BE2C (cell line): ENCODE data around the gene RC3H2. TPM values are rescaled to one million over a fixed set of nuclear protein-coding genes. Genes with fewer than 3 reads are reported as not detected.

Experiments used
- DNase-seq: peaks from one replicate; pipeline ENCODE4 v3.0.0-alpha.2; 2020
- H3K27me3 ChIP-seq: fragments of 250-450 bp; sonication (Bioruptor Pico); 2 replicates; pipeline ENCODE4 v1.5.1; 2020; ENCODE audit warnings: mild to moderate bottlenecking
- H3K36me3 ChIP-seq: fragments of 250-450 bp; sonication (Bioruptor Pico); 2 replicates; pipeline ENCODE4 v1.5.1; 2020; ENCODE audit warnings: mild to moderate bottlenecking
- H3K4me1 ChIP-seq: fragments of 250-450 bp; sonication (Bioruptor Pico); 2 replicates; pipeline ENCODE4 v1.5.1; 2020
- H3K4me3 ChIP-seq: 2 replicates; pipeline ENCODE4 v1.5.1; 2011; ENCODE audit warnings: low read depth, low read length
- H3K9me3 ChIP-seq: fragments of 250-450 bp; sonication (Bioruptor Pico); 2 replicates; pipeline ENCODE4 v1.5.1; 2020
- polyA plus RNA-seq: library from polyadenylated mRNA; unstranded; fragments of >200 nt; gene quantifications from one replicate; pipeline ENCODE4 v1.2.1, GENCODE V29; 2012; ENCODE audit warnings: low read depth, missing spikeins; ENCODE audit not compliant: insufficient read length, insufficient read depth
- TF ChIP-seq, protein P1 (sequence below): IDR thresholded peaks from 2 replicates; pipeline ENCODE4 v1.5.1; 2012; ENCODE audit warnings: mild to moderate bottlenecking, low read depth, low read length

RC3H2 gene, protein sequence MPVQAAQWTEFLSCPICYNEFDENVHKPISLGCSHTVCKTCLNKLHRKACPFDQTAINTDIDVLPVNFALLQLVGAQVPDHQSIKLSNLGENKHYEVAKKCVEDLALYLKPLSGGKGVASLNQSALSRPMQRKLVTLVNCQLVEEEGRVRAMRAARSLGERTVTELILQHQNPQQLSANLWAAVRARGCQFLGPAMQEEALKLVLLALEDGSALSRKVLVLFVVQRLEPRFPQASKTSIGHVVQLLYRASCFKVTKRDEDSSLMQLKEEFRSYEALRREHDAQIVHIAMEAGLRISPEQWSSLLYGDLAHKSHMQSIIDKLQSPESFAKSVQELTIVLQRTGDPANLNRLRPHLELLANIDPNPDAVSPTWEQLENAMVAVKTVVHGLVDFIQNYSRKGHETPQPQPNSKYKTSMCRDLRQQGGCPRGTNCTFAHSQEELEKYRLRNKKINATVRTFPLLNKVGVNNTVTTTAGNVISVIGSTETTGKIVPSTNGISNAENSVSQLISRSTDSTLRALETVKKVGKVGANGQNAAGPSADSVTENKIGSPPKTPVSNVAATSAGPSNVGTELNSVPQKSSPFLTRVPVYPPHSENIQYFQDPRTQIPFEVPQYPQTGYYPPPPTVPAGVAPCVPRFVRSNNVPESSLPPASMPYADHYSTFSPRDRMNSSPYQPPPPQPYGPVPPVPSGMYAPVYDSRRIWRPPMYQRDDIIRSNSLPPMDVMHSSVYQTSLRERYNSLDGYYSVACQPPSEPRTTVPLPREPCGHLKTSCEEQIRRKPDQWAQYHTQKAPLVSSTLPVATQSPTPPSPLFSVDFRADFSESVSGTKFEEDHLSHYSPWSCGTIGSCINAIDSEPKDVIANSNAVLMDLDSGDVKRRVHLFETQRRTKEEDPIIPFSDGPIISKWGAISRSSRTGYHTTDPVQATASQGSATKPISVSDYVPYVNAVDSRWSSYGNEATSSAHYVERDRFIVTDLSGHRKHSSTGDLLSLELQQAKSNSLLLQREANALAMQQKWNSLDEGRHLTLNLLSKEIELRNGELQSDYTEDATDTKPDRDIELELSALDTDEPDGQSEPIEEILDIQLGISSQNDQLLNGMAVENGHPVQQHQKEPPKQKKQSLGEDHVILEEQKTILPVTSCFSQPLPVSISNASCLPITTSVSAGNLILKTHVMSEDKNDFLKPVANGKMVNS
- polyA plus RNA-seq: 21.0 TPM

- no peaks in the 10 kb centered on the region; the same call in none of the 2 replicates for H3K36me3 ChIP-seq
- TF ChIP-seq, protein P1, sequence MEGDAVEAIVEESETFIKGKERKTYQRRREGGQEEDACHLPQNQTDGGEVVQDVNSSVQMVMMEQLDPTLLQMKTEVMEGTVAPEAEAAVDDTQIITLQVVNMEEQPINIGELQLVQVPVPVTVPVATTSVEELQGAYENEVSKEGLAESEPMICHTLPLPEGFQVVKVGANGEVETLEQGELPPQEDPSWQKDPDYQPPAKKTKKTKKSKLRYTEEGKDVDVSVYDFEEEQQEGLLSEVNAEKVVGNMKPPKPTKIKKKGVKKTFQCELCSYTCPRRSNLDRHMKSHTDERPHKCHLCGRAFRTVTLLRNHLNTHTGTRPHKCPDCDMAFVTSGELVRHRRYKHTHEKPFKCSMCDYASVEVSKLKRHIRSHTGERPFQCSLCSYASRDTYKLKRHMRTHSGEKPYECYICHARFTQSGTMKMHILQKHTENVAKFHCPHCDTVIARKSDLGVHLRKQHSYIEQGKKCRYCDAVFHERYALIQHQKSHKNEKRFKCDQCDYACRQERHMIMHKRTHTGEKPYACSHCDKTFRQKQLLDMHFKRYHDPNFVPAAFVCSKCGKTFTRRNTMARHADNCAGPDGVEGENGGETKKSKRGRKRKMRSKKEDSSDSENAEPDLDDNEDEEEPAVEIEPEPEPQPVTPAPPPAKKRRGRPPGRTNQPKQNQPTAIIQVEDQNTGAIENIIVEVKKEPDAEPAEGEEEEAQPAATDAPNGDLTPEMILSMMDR: no peak
- peak; percentile 99 for DNase-seq
These were observed at the start of gene RC3H2 for GRCh38 chr9:122904823-122905710. TSS of gene RC3H2 (minus strand) at chr9:122905359. CDS start at chr9:122897509, 7,850 bp downstream.

GRCh38 chr9:122954253-122954691, 49.1 kb upstream of the RC3H2 start:
- TF ChIP-seq, protein P1: no peak
- Histone ChIP-seq H3K9me3 (no peaks in the 10 kb centered on the region), H3K4me1 (peaks cover 6% of the 10 kb centered on the region), H3K4me3 (no peak overlapping the region), H3K36me3 (peaks cover 3% of the 10 kb centered on the region), H3K27me3 (no peaks in the 10 kb centered on the region)
- DNase-seq: no peak

More at GRCh38 chr9:122904823-122905710, at the start of gene RC3H2:
- Histone ChIP-seq H3K4me1 (no peaks in the 10 kb centered on the region), H3K27me3 (no peaks in the 10 kb centered on the region), H3K9me3 (no peaks in the 10 kb centered on the region), H3K4me3 (peak within 1 kb of the TSS; percentile 96)

GRCh38 chr9:122951056-122951455, 45.9 kb upstream of the RC3H2 start:
- DNase-seq: no peak
- Histone ChIP-seq H3K4me1 (peaks cover 6% of the 10 kb centered on the region), H3K36me3 (no peaks in the 10 kb centered on the region), H3K27me3 (no peaks in the 10 kb centered on the region), H3K9me3 (no peaks in the 10 kb centered on the region), H3K4me3 (no peak overlapping the region)
- TF ChIP-seq, protein P1: no peak

GRCh38 chr9:122950263-122950662, 45.1 kb upstream of the RC3H2 start:
- no peak for DNase-seq
- H3K4me1 ChIP-seq: peaks cover 6% of the 10 kb centered on the region
- H3K27me3 ChIP-seq: no peaks in the 10 kb centered on the region
- H3K9me3 ChIP-seq: no peaks in the 10 kb centered on the region
- TF ChIP-seq, protein P1: no peak
- no peaks in the 10 kb centered on the region for H3K36me3 ChIP-seq
- no peak overlapping the region for H3K4me3 ChIP-seq

- H3K4me1 ChIP-seq: peaks cover 6% of the 10 kb centered on the region
- no peak for DNase-seq
- no peak overlapping the region for H3K4me3 ChIP-seq
- H3K27me3 ChIP-seq: no peaks in the 10 kb centered on the region
- H3K36me3 ChIP-seq: no peaks in the 10 kb centered on the region
- H3K9me3 ChIP-seq: no peaks in the 10 kb centered on the region
- TF ChIP-seq, protein P1: no peak
These were observed 44.5 kb upstream of the RC3H2 start for GRCh38 chr9:122949696-122950095.
